ENCODE data around the gene ATP8B3.

The ATP8B3 gene

DNA sequence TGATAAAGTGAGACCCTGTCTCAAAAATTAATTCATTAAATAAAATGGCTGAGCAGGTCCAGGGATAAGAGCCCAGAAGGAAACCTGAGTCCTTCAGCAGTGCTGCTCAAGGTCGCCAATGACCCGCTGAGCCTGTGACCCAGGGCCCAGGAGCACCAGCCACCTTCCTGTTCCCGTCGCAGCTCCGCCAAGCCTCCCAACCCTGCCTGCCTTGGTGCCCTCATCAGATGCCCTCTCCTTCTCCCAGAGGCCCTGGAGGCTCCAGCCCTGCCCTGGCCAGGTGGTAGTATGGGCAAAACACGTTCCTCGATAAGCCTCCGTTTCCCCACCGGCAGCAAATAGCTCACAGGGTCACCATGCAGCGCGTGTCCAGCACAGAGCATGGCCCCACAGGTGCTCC, 33.6 kb upstream of the ATP8B3 start:
- TF ChIP-seq ZBTB7A (IDR thresholded peaks at IDR 0.05; ENCODE audit: low read depth) (no peak), MAX (IDR thresholded peaks at IDR 0.05) (no peak), CREB1 (IDR thresholded peaks at IDR 0.05; ENCODE audit: low read depth) (no peak), USF1 (IDR thresholded peaks at IDR 0.05) (no peak), TAF1 (IDR thresholded peaks at IDR 0.05; ENCODE audit: low read depth) (no peak), NFIC (IDR thresholded peaks at IDR 0.05) (no peak), YY1 (IDR thresholded peaks at IDR 0.05; ENCODE audit: low read depth) (no peak), TCF12 (IDR thresholded peaks at IDR 0.05; ENCODE audit: low read depth) (no peak), RAD21 (IDR thresholded peaks at IDR 0.05; ENCODE audit: low read depth) (no peak), FOXM1 (IDR thresholded peaks at IDR 0.05; ENCODE audit: borderline replicate concordance, low read depth) (no peak), CEBPB (IDR thresholded peaks at IDR 0.05) (no peak), TEAD4 (IDR thresholded peaks at IDR 0.05) (no peak), EGR1 (IDR thresholded peaks at IDR 0.05) (no peak), EP300 (IDR thresholded peaks at IDR 0.05; ENCODE audit: borderline replicate concordance) (no peak)
- TF ChIP-seq, protein P1, sequence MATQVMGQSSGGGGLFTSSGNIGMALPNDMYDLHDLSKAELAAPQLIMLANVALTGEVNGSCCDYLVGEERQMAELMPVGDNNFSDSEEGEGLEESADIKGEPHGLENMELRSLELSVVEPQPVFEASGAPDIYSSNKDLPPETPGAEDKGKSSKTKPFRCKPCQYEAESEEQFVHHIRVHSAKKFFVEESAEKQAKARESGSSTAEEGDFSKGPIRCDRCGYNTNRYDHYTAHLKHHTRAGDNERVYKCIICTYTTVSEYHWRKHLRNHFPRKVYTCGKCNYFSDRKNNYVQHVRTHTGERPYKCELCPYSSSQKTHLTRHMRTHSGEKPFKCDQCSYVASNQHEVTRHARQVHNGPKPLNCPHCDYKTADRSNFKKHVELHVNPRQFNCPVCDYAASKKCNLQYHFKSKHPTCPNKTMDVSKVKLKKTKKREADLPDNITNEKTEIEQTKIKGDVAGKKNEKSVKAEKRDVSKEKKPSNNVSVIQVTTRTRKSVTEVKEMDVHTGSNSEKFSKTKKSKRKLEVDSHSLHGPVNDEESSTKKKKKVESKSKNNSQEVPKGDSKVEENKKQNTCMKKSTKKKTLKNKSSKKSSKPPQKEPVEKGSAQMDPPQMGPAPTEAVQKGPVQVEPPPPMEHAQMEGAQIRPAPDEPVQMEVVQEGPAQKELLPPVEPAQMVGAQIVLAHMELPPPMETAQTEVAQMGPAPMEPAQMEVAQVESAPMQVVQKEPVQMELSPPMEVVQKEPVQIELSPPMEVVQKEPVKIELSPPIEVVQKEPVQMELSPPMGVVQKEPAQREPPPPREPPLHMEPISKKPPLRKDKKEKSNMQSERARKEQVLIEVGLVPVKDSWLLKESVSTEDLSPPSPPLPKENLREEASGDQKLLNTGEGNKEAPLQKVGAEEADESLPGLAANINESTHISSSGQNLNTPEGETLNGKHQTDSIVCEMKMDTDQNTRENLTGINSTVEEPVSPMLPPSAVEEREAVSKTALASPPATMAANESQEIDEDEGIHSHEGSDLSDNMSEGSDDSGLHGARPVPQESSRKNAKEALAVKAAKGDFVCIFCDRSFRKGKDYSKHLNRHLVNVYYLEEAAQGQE (IDR thresholded peaks at IDR 0.05; ENCODE audit: low read depth) = no peak

- no peak for TF ChIP-seq TEAD4 (IDR thresholded peaks at IDR 0.05)
- no peak for TF ChIP-seq TCF12 (IDR thresholded peaks at IDR 0.05; ENCODE audit: low read depth)
- TF ChIP-seq FOXM1 (IDR thresholded peaks at IDR 0.05; ENCODE audit: borderline replicate concordance, low read depth) = no peak
- TF ChIP-seq, protein P1 (IDR thresholded peaks at IDR 0.05; ENCODE audit: low read depth) = no peak
- no peak for TF ChIP-seq TAF1 (IDR thresholded peaks at IDR 0.05; ENCODE audit: low read depth)
- TF ChIP-seq CREB1 (IDR thresholded peaks at IDR 0.05; ENCODE audit: low read depth) = no peak
- no peak for TF ChIP-seq MAX (IDR thresholded peaks at IDR 0.05)
- TF ChIP-seq RAD21 (IDR thresholded peaks at IDR 0.05; ENCODE audit: low read depth) = no peak
- no peak for TF ChIP-seq USF1 (IDR thresholded peaks at IDR 0.05)
- no peak for TF ChIP-seq NFIC (IDR thresholded peaks at IDR 0.05)
- TF ChIP-seq EP300 (IDR thresholded peaks at IDR 0.05; ENCODE audit: borderline replicate concordance) = no peak
Observed at GRCh38 chr19:1845125-1845515, 33.0 kb upstream of the ATP8B3 start.

DNA sequence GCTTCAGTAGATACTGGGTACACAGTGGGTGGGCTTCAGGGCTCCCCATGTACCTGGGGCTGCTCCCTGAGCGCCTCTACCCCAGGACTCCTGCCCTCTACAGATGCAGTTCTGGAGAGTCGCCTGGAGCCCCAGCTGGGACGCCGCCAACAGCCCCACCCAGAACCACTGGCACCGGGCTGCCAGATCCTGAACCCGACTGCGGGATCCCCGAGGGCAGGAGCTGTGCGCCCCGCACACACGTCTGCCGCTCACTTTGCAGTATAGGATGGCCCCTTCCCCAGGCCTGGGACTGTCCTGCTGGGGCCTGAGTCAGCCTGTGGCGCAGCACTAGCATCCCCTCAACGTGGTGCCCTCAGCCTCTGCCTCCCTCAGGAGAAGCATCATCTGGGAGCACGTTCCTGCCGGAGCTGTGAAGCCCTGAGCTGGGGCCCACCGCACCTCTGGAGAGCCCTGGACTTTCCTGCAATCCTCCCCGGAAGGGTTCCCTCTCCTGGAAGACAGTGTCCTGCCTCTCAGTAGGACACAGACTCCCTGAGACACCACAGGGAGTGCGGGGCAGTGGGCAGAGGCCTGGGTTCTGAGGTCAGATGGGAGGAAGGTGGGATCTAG, 32.5 kb upstream of the ATP8B3 start:
- TF ChIP-seq CREB1 (IDR thresholded peaks at IDR 0.05; ENCODE audit: low read depth) (no peak), NFIC (IDR thresholded peaks at IDR 0.05) (no peak), CEBPB (IDR thresholded peaks at IDR 0.05) (no peak), TEAD4 (IDR thresholded peaks at IDR 0.05) (no peak), MAX (IDR thresholded peaks at IDR 0.05) (no peak), RAD21 (IDR thresholded peaks at IDR 0.05; ENCODE audit: low read depth) (no peak), TCF12 (IDR thresholded peaks at IDR 0.05; ENCODE audit: low read depth) (no peak), FOXM1 (IDR thresholded peaks at IDR 0.05; ENCODE audit: borderline replicate concordance, low read depth) (no peak), ZBTB7A (IDR thresholded peaks at IDR 0.05; ENCODE audit: low read depth) (no peak), EGR1 (IDR thresholded peaks at IDR 0.05) (no peak), TAF1 (IDR thresholded peaks at IDR 0.05; ENCODE audit: low read depth) (no peak), USF1 (IDR thresholded peaks at IDR 0.05) (no peak), EP300 (IDR thresholded peaks at IDR 0.05; ENCODE audit: borderline replicate concordance) (no peak), YY1 (IDR thresholded peaks at IDR 0.05; ENCODE audit: low read depth) (no peak)
- TF ChIP-seq, protein P1 (IDR thresholded peaks at IDR 0.05; ENCODE audit: low read depth) = no peak

Measured in Ishikawa (cell line).